LNCAP (cell line): ENCODE measurements around the gene FHOD3.

ENCODE experiments used
- TF ChIP-seq, protein P1 (sequence below): fragments of 450-650 bp; IDR thresholded peaks from 2 replicates; pipeline ENCODE4 v1.5.1; 2017; ENCODE audit warnings: mild to moderate bottlenecking

The FHOD3 gene

DNA sequence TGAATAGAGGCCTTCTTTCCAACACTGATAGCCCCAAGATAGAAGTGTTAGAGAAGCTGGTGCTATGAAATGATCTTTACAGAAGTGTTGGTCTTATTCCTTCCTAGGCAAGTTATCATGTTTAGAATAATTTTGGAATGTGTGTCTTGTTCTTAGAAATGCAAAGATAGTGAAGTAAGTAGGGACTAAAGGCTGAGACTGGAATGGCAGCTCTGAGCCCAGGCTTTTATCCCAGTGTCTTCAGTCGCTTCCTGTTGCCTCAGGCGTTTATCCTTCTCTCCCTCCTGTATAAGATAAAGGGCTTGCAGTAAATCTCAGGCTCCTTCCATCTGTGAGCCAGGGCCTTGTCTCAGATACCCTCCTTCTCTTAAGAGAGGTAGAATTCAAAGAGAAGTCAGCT lies 313.1 kb downstream of the FHOD3 start:
- TF ChIP-seq, protein P1, sequence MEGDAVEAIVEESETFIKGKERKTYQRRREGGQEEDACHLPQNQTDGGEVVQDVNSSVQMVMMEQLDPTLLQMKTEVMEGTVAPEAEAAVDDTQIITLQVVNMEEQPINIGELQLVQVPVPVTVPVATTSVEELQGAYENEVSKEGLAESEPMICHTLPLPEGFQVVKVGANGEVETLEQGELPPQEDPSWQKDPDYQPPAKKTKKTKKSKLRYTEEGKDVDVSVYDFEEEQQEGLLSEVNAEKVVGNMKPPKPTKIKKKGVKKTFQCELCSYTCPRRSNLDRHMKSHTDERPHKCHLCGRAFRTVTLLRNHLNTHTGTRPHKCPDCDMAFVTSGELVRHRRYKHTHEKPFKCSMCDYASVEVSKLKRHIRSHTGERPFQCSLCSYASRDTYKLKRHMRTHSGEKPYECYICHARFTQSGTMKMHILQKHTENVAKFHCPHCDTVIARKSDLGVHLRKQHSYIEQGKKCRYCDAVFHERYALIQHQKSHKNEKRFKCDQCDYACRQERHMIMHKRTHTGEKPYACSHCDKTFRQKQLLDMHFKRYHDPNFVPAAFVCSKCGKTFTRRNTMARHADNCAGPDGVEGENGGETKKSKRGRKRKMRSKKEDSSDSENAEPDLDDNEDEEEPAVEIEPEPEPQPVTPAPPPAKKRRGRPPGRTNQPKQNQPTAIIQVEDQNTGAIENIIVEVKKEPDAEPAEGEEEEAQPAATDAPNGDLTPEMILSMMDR = no peak

DNA sequence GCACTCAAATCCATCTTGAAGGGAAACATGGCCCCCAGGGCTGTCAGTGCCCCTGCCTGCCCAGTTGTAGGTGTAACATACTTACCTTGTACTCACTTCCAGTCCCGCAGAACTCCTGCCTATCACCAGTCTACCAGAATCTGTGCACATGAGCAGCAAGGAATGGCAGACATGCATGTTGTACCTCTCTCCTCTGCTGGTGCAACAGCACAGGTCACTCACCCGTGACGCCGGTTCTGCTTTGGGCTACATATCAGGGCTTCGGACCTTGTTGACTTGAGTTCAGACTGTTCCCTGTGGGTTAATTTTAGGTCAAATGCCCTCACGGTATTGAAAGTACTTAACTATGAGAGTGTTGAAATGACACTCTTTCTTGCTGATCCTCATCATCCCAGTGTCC lies 315.6 kb downstream of the FHOD3 start:
- TF ChIP-seq, protein P1 = no peak

- TF ChIP-seq, protein P1 = no peak
Observed at GRCh38 chr18:36613810-36614209, 316.3 kb downstream of the FHOD3 start.

- TF ChIP-seq, protein P1 = 0 out of 2 replicates have a peak, but pooled peaks have one; percentile 12
Observed at GRCh38 chr18:36620788-36621187, 323.3 kb downstream of the FHOD3 start.

DNA sequence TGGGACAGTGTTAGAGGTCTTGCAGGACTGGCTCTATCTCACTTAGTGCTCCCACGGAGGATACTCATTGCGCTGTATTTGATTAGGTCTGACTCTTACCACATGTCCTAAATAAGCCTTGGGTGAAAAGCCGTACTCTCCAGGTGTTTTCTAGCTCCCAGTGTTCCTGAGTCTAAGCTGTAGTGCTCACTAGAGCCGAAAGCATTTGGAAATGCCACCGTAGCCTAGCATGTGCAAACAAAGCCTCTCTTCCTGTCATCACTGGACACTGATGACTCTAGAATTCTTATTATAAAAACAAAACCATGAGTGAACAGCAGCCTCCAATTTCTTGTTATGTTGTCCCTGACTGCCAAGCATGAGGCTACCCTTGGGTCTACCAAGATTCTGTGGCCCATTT lies 325.1 kb downstream of the FHOD3 start:
- TF ChIP-seq, protein P1 = no peak

DNA sequence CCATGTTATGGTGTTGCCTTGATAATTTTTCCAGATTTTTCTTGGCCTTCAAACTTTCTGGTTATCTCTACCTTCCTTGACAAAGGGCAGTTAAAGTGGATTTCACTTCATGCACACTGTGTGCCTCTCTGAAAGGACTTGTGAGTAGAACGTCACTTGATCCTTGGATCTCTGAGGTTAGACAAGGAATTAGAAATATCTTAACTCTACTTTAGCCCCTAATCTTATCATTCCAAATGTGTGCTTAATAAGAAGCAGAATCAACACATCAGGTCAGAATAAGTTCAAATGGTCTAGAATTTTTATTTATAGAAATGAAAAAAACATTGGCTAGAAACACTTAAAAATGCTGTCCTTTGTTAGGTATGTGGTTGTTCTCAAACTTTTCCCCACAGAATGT lies 325.6 kb downstream of the FHOD3 start:
- TF ChIP-seq, protein P1 = no peak

DNA sequence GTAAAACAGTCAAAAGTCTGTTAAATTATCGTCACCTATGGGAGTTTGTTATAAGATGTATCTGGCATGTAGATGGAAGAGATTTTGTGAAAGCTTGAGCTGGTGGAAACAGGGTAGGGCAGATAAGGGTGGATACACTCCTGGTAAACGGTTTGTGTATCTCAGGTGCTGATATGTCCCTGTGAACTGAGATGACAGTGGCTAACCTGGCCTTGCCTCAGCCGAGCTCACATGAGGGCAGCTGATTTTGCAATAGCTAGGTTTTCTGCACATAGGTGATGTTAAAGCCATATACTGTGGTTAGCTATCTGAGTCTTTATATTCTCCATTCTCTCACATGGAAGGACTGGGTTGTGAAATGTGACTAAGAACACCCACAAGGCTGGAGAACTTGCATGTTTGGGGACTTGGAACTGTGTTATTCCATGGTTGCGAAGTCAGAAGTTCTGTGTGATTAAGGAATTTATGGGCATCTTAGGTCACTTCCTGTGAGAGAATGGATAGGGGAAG lies 326.2 kb downstream of the FHOD3 start:
- TF ChIP-seq, protein P1 = no peak

- TF ChIP-seq, protein P1 = no peak; the same call in 1 of the 2 replicates
Observed at GRCh38 chr18:36624451-36625167, 327.1 kb downstream of the FHOD3 start.
